Stimulated activated CD8-positive, alpha-beta memory T cell treated with anti-CD3 and anti-CD28 coated beads, Interleukin-12 subunit alpha, Interleukin-12 subunit beta, amount 100 ng/mL, for 1 hour (primary cell): ENCODE measurements around the gene PLEKHA5.
"Not testable (repeated sequence)": the region's sequence is repeated elsewhere in the genome, so short reads cannot be mapped to it uniquely, and the experiment has no call there.

Experiments used
- DNase-seq: peaks from one replicate; pipeline ENCODE4 v3.0.0-alpha.2; 2020; ENCODE audit warnings: low read depth

Gene PLEKHA5

DNA sequence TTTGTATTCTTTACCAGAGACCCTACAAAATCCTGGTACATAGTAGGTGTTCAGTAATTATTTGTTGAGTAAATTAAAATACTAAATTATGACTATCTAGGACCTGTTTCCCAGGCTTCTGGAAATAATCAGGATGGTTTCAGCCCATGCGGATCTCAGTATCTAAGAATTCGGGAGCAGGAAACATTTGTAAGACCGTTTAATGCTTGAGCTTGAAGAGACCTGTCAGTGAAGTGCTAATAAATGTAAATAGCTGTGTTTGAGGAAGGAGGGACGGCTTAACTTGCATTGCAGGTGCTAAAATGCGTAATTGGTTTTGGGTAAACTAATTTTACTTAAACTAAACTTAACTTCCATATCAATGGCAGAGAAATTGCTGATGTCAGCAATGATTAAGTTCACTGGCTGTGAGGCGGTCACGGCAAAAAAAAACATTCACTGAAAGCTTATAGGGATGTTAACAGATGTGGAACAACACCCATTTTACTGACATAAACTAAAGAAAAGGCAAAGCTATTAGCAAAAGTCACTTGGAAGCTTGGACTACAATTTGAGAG lies 281.2 kb downstream of the PLEKHA5 start:
- no peak for DNase-seq

DNA sequence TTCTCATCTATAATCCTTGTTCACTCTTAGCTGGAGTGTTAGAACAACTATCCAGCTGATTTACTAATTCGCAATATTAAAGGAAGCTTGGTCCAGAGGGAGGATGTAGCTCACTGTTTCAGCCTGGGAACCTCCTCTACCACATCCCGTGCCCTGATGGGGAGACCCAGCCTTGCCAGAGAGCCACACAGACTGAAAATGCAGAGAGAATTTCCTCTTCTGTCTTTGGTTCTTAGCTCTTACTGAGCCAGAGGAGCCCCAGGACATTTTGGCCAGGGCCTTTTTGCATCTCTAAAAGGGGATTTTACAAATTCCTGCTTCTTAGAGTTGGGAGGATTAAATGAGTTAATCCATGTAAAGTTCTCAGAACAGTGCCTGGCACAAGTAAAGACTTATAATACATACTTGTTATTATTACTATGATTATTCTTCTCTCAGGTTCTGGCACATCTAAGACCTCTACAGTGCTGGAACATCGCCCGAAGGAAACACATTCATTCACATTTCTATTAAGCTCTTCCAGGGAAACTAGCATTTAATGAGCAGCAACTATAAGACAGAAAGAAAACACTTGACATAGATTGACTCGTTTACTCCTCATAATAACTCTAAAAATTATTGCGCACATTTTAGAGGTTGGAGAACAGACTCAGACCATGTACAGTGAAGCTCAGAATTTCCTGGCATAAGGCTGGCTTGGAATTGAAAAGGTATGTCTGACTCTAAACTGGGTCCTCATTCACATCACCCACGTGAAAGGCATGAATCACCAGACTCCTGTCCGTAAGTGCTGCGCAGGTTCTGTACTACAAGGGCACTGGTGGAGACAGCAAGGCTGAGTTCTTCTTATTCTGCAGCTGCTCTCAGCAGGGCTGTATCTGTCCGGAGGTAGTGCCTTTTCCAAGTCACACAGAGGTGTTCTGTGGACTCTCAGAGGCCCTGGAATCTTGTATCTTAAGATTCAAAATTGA lies 282.0 kb downstream of the PLEKHA5 start:
- DNase-seq = no peak

DNA sequence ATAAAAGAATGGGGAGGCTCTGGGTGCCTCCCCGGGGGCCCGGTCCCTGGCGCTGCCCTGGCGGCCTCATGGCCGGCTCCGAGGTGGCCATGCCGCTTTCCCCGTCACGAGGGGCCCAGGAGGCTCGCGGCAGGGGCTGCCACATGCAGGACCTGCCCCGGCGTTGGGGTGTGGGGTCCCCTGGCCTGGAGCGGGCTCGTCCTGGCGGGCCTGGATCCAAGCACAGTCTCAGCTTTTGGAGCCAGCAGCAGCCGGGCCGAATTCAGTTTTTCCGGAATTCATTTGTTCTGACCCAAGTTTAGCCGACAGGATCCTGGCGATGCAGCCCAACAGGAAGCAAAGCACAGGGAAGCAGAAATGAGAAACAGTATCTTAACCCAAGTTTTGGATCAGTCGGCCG lies 283.3 kb downstream of the PLEKHA5 start:
- no peak for DNase-seq

DNA sequence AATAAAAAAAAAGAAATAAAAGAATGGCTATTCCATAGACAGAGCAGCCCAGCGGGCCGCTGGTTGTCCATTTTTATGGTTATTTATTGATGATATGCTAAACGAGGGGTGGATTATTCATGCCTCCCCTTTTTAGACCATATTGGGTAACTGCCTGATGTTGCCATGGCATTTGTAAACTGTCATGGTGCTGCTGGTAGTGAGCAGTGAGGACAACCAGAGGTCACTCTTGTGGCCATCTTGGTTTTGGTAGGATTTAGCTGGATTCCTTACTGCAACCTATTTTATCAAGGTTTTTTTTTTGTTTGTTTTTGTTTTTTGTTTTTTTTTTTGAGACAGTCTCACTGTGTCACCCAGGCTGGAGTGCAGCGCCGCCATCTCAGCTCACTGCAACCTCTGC lies 284.0 kb downstream of the PLEKHA5 start:
- DNase-seq = not testable (repeated sequence)

DNA sequence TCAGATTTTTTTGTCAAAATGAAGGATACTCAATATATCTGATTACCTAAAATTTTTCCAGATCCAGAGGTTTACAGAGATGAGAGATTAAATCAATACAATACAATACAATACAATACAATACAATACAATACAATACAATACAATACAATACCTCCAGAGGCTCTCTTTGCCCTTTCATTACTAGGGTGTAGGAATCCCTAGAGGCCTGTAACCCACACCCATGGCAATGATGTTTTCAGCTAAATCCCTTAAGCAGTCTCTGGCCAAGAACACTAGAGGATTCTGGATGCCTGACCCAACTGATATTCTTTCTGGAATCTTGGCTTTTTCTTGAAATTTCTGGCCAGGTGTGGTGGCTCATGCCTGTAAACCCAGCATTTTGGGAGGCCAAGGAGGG lies 286.0 kb downstream of the PLEKHA5 start:
- DNase-seq = no peak

DNA sequence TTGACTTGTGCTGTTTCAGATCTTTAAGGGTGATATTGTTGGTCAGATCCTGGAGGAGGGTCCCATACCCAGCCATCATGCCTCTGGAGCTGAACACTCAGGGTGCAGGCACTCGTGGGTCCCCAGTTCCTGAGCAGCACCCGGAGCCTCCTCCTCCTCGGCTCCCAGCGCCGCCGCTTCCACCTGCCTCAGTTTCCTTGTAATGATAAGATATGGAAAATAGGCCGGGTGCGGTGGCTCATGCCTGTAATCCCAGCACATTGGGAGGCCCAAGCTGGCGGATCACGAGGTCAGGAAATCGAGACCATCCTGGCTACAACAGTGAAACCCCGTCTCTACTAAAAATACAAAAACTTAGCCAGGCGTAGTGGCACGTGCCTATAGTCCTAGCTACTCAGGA lies 289.6 kb downstream of the PLEKHA5 start:
- DNase-seq = no peak

DNA sequence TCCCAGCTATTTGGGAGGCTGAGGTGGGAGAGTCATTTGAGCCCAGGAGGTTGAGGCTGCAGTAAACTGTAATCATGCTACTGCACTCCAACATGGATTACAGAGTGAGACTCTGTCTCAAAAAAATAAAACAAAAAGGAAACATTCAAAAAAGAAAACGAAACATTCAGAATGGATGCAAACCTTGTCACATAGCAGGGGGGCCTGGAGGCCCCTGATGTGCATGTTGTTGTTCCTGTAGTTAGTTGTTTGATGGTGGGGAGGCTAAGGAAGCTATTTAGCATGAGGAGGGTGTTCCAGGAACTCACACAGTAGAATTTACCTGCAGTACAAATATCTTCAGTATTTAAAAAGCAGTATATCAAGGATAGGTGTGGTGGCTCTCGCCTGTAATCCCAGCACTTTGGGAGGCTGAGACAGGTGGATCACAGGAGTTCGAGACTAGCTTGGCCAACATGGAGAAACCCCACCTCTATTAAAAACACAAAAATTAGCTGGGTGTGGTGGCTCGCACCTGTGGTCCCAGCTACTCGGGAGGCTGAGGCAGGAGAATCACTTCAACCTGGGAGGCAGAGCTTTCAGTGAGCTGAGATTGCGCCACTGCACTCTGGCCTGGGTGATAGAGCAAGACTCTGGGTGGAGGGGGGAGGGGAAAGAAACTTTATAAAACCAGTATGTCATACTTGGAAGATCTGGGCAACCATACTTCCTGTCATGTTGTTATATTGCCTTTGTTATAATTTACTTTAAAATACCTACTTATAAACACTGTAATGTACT lies 292.2 kb downstream of the PLEKHA5 start:
- DNase-seq = no peak

DNA sequence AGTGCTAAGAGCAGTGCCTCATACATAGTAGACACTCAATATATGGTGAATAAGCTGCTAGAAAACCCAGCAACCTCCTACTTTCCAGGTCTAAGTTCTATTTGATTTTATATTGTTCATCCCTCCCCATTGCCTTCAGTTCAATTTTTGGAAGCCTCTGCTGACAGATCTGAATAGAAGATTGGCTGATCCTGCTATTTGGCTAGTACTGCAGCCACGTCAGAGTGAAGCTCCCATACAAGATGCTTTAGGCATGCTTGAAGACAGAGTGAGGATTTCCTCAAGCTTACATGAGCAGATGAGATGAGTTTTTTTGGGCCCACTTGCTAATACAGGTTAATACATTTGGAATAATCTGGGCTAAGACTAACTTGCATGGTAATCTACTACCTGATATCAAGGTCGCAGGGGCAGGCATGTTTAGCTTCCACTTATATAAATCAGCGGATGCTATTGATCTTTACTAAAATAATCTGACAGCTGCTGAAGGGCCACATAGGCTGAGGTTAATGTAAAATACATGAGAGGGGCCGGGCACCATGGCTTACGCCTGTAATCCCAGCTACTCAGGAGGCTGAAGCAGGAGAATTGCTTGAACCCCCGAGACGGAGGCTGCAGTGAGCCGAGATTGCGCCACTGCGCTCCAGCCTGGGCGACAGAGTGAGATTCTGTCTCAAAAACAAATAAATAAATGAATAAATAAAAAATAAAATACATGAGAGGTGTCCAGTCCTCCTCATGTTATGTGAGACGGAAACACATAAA lies 293.8 kb downstream of the PLEKHA5 start:
- no peak for DNase-seq
